B cell (primary cell): ENCODE measurements around the gene BBS5. TPM values are rescaled to one million over a fixed set of nuclear protein-coding genes. Genes with fewer than 3 reads are reported as not detected.
"Not testable (repeated sequence)": the region's sequence is repeated elsewhere in the genome, so short reads cannot be mapped to it uniquely, and the experiment has no call there.

Experiments
- ATAC-seq: fragments of 200-7000 bp; cut with Tn5 transposase; one replicate; pipeline ENCODE4 v1.10.0; 2021; ENCODE audit warnings: low read depth, mild to moderate bottlenecking, moderate number of reproducible peaks, moderate library complexity
- CTCF ChIA-PET: fragments of 350-600 bp; sonication (Branson Sonifier 250); formaldehyde crosslinking; loops from one replicate; lab custom pipeline; 2021; ENCODE audit warnings: antibody characterized with exemption, inconsistent platforms; lab: Charles Lee
- POLR2A ChIA-PET: fragments of 350-600 bp; sonication (Branson Sonifier 250); formaldehyde crosslinking; loops from one replicate; lab custom pipeline; 2021; ENCODE audit warnings: antibody characterized with exemption; lab: Charles Lee
- DNase-seq: peaks from one replicate; pipeline ENCODE4 v3.0.0; 2013
- H2AFZ ChIP-seq: 2 replicates; pipeline ENCODE4 v1.6.1; 2012; ENCODE audit warnings: mild to moderate bottlenecking, low read depth, low read length; ENCODE audit not compliant: insufficient read depth, poor library complexity, severe bottlenecking
- H3K27ac ChIP-seq, 2 donors: 1 replicate in 1 of 2; 2 replicates in 1 of 2; pipeline ENCODE4 v1.5.1; 2012 to 2013; ENCODE audit warnings: low read length in 2 of 2, mild to moderate bottlenecking in 2 of 2, moderate library complexity in 1 of 2
- H3K27me3 ChIP-seq, 4 experiments: fragments of 200-600 bp in 1 of 4; sonication (generic) in 1 of 4; replicated peaks in 1 of 4; 1 replicate in 2 of 4; 2 replicates in 2 of 4; pipeline versions ENCODE4 v1.6.1 to v1.7.0; 2013 to 2016; ENCODE audit warnings: low read length in 3 of 4, mild to moderate bottlenecking in 2 of 4, mixed read lengths in 1 of 4, moderate library complexity in 1 of 4; ENCODE audit not compliant: insufficient read depth in 4 of 4, control insufficient read depth in 3 of 4; ENCODE audit errors: control extremely low read depth in 1 of 4
- H3K36me3 ChIP-seq, 2 experiments: replicated peaks in 1 of 2; 1 replicate in 1 of 2; 2 replicates in 1 of 2; pipeline versions ENCODE4 v1.6.1 to v1.7.1; 2013; ENCODE audit warnings: low read length in 1 of 2; ENCODE audit not compliant: insufficient read depth in 2 of 2, control insufficient read depth in 1 of 2; ENCODE audit errors: control extremely low read depth in 1 of 2, extremely low read depth in 1 of 2
- H3K4me1 ChIP-seq, 2 donors: fragments of 200-600 bp in 1 of 2; sonication (generic) in 1 of 2; 1 replicate in 1 of 2; 2 replicates in 1 of 2; pipeline versions ENCODE4 v1.5.1 to v1.6.1; 2013 to 2017; ENCODE audit warnings: low read length in 2 of 2; ENCODE audit not compliant: control insufficient read depth in 2 of 2, insufficient read depth in 2 of 2
- H3K4me2 ChIP-seq: replicated peaks from 2 replicates; pipeline ENCODE3; 2012; ENCODE audit warnings: mild to moderate bottlenecking, low read depth, low read length; ENCODE audit not compliant: poor library complexity, severe bottlenecking
- H3K4me3 ChIP-seq, 5 experiments: fragments of 200-600 bp in 1 of 5; sonication (generic) in 1 of 5; 1 replicate in 3 of 5; 2 replicates in 2 of 5; pipeline versions ENCODE4 v1.5.1 to v1.7.0; 2011 to 2016; ENCODE audit warnings: low read length in 4 of 5, mild to moderate bottlenecking in 4 of 5, low read depth in 2 of 5, control low read depth in 1 of 5, moderate library complexity in 1 of 5; ENCODE audit not compliant: insufficient read depth in 1 of 5; ENCODE audit errors: control extremely low read depth in 1 of 5, extremely low read depth in 1 of 5
- H3K79me2 ChIP-seq: fragments of 200-600 bp; sonication (generic); one replicate; pipeline ENCODE4 v1.6.0; 2016; ENCODE audit warnings: low read length; ENCODE audit not compliant: control insufficient read depth, insufficient read depth
- H3K9ac ChIP-seq: fragments of 200-600 bp; sonication (generic); 2 replicates; pipeline ENCODE4 v1.6.1; 2017; ENCODE audit warnings: mild to moderate bottlenecking, low read length, moderate library complexity
- H3K9me3 ChIP-seq, 3 donors: one replicate each; pipeline versions ENCODE4 v1.6.1 to v1.7.1; 2013; ENCODE audit warnings: low read length in 2 of 3; ENCODE audit not compliant: control insufficient read depth in 2 of 3, insufficient read depth in 1 of 3; ENCODE audit errors: control extremely low read depth in 1 of 3
- H4K20me1 ChIP-seq: 2 replicates; pipeline ENCODE4 v1.6.0; 2012; ENCODE audit warnings: mild to moderate bottlenecking, low read length; ENCODE audit not compliant: insufficient read depth, control insufficient read depth, poor library complexity, severe bottlenecking
- H3K27ac Mint-ChIP-seq: one replicate; pipeline ENCODE4 v1.8.0; 2021; ENCODE audit warnings: mixed read lengths
- H3K27me3 Mint-ChIP-seq: one replicate; pipeline ENCODE4 v1.8.0; 2021; ENCODE audit warnings: mixed read lengths
- H3K4me1 Mint-ChIP-seq: one replicate; pipeline ENCODE4 v1.8.0; 2021; ENCODE audit warnings: mixed read lengths
- H3K4me3 Mint-ChIP-seq: one replicate; pipeline ENCODE4 v1.8.0; 2021; ENCODE audit warnings: mixed read lengths
- H3K9me3 Mint-ChIP-seq: one replicate; pipeline ENCODE4 v1.8.0; 2022; ENCODE audit warnings: mixed read lengths; ENCODE audit not compliant: insufficient read depth
- CTCF ChIP-seq: fragments of 200-600 bp; IDR thresholded peaks from one replicate; pipeline ENCODE4 v1.8.0; 2022; ENCODE audit warnings: antibody characterized with exemption, mild to moderate bottlenecking
- EZH2 ChIP-seq: IDR thresholded peaks from 2 replicates; pipeline ENCODE4 v1.6.1; 2012; ENCODE audit warnings: borderline replicate concordance, low read depth, mild to moderate bottlenecking, moderate library complexity, low read length; ENCODE audit not compliant: insufficient read depth, poor library complexity, severe bottlenecking
- WGBS: methylation state at CpG from one replicate; pipeline ENCODE4 v1.1.5; 2013; ENCODE audit warnings: missing lambda C conversion rate; ENCODE audit not compliant: insufficient coverage; 5-methylcytosine and 5-hydroxymethylcytosine counted together
- intact Hi-C: fragments of 100-400 bp; cut with micrococcal nuclease; formaldehyde crosslinking; loops from one replicate; pipeline ENCODE4 v1.10.0; 2022
- polyA minus RNA-seq: library from RNA; depleted of rRNA, polyadenylated mRNA; stranded (reverse); fragments of >200 nt; gene quantifications from 2 replicates; pipeline ENCODE4 v1.2.3, GENCODE V29; 2012
- polyA plus RNA-seq: library from polyadenylated mRNA; depleted of rRNA; stranded (reverse); fragments of >200 nt; gene quantifications from 2 replicates; pipeline ENCODE4 v1.2.3, GENCODE V29; 2012
- total RNA-seq, 2 donors: library from RNA; stranded (reverse); fragments of 120-200 nt in 1 of 2; gene quantifications; 1 replicate in 1 of 2; 2 replicates in 1 of 2; pipeline versions ENCODE4 v1.2.3 to v1.2.4, GENCODE V29; 2013 to 2022

BBS5 gene
- total RNA-seq = 1.9 and 2.1 TPM in 2 replicates
- total RNA-seq (2013) = 0.63 TPM
- polyA plus RNA-seq = 0.76 and 0.87 TPM in 2 replicates
- polyA minus RNA-seq = 0.21 and 0.34 TPM in 2 replicates

GRCh38 chr2:169479257-169480078 is at the start of gene BBS5:
TSS of gene BBS5 (plus strand) at chr2:169479494. CDS start at chr2:169479554, 60 bp downstream.
- Mint-ChIP-seq H3K27me3 (peaks cover 4% of the 10 kb centered on the region), H3K4me1 (peaks cover 14% of the 10 kb centered on the region), H3K27ac (peak within 1 kb of the TSS; percentile 68), H3K4me3 (peak within 1 kb of the TSS; percentile 95), H3K9me3 (no peaks in the 10 kb centered on the region)
- Histone ChIP-seq H3K9ac (peak within 1 kb of the TSS; percentile 66), H3K27me3 (peaks cover 0 to 8% (median 0%) of the 10 kb centered on the region in 4 experiments), H3K4me2 (peak within 1 kb of the TSS; percentile 84), H2AFZ (peak within 1 kb of the TSS; percentile 98), H3K27ac (peak within 1 kb of the TSS in 1 of 2 donors; percentile 24), H4K20me1 (no peaks in the 10 kb centered on the region), H3K4me1 (peaks cover 8 to 13% of the 10 kb centered on the region in 2 donors), H3K36me3 (no peaks in the 10 kb centered on the region), H3K9me3 (no peaks in the 10 kb centered on the region), H3K4me3 (peak within 1 kb of the TSS; percentile 66 to 82 (median 70)), H3K79me2 (no peaks in the 10 kb centered on the region)
- ChIA-PET POLR2A (no interaction called here), CTCF (interaction anchor here (1.1 to 1.5 kb wide), 3 partner anchors 9 to 49 kb away, joined by 3 to 6 read pairs (median 5); no protein-coding TSS in a partner anchor)
- ATAC-seq = peak; percentile 90
- peak; percentile 75 for DNase-seq
- TF ChIP-seq EZH2 = no peak
- peak; percentile 50 for TF ChIP-seq CTCF
- under 1% methylated on average over 70 of the region's 71 CpGs for WGBS
- intact Hi-C loops = no loop called here

GRCh38 chr2:169431772-169432171 is 47.5 kb upstream of the BBS5 start:
- H3K4me1 Mint-ChIP-seq, H3K4me3 Mint-ChIP-seq, CTCF ChIA-PET, H3K27me3 ChIP-seq, H3K27ac Mint-ChIP-seq, H3K27ac ChIP-seq, H3K36me3 ChIP-seq, H3K4me3 ChIP-seq, POLR2A ChIA-PET, H3K4me1 ChIP-seq, ATAC-seq, H3K9me3 ChIP-seq, H3K9me3 Mint-ChIP-seq, H4K20me1 ChIP-seq, H3K9ac ChIP-seq, DNase-seq, H2AFZ ChIP-seq, H3K4me2 ChIP-seq, intact Hi-C loops, H3K79me2 ChIP-seq: not testable (repeated sequence)
- peaks cover 39% of the 10 kb centered on the region for H3K27me3 Mint-ChIP-seq

GRCh38 chr2:169434236-169434635 is 45.1 kb upstream of the BBS5 start:
- H3K9me3 Mint-ChIP-seq, H3K27ac ChIP-seq, H3K4me3 ChIP-seq, H3K4me3 Mint-ChIP-seq, H3K9ac ChIP-seq, H3K4me2 ChIP-seq, H4K20me1 ChIP-seq, H3K36me3 ChIP-seq, ATAC-seq, CTCF ChIA-PET, intact Hi-C loops, H3K9me3 ChIP-seq, H3K27ac Mint-ChIP-seq, DNase-seq, POLR2A ChIA-PET, H3K4me1 Mint-ChIP-seq, H2AFZ ChIP-seq, H3K79me2 ChIP-seq, H3K4me1 ChIP-seq, H3K27me3 ChIP-seq: not testable (repeated sequence)
- WGBS = no CpG with 5 or more reads among the region's 1 CpG
- H3K27me3 Mint-ChIP-seq = peaks cover 27% of the 10 kb centered on the region
